ENCODE results near the gene RPL27A.

The RPL27A gene

GRCh38 chr11:8729067-8729466 lies 46.5 kb downstream of the RPL27A start:
- Histone ChIP-seq H3K36me3 (ENCODE audit: control insufficient read depth, insufficient read depth, low read length) (peaks cover 6% of the 10 kb centered on the region), H3K4me3 (ENCODE audit: insufficient read depth, low read depth, low read length) (no peak overlapping the region), H3K9me3 (ENCODE audit: control insufficient read depth, low read length) (no peaks in the 10 kb centered on the region), H3K27ac (ENCODE audit: insufficient read depth, low read depth, low read length, poor library complexity, severe bottlenecking) (peak overlapping the region; percentile 44), H3K27me3 (ENCODE audit: control insufficient read depth, insufficient read depth, low read length, poor library complexity, severe bottlenecking) (no peaks in the 10 kb centered on the region), H3K4me1 (ENCODE audit: control insufficient read depth, insufficient read depth, low read length) (peaks cover 12% of the 10 kb centered on the region)
- 88 to 91% methylated on average over 5 to 6 of the region's 6 CpGs for WGBS, 2 experiments

DNA sequence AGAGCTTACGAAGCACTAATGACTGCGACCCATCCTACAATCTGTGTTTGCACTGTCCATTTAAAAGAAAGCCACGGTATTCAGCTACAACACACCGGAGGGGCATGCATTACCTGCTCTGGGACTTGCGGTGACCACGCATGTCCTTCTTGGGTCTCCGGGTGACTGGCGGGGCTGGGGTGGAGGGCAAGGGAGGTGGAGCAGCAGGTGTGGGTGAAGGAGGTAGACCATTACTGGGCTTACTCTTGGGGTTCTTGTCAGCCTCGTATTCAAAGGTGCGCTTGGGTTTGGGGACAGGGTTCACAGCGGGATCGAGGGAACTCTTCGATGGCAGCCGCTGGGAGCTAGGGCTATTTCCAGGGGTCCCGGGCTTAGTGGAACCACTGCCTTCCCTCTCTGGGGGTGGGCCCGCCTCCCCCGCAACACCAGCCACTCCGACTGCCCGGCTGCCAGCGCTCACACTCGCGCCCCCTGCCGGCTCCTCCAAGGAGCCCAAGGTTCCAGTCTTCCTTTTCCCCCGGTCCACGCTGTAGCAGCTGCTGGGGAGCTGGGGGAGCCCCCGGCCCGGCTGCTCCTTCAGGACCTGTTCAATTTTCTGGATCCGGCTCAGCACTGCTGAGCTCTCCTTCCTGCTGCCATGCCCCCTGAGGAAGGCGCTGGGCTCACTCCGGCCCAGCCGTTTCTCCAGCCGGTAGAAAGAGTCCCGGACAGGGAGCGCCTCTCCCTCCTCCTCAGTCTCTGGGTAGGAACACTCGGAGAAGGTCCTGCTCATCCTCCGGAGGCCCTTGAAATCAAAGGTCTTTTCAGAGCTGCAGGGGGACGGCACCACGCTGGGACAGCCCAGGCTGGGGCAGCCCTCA lies 47.5 kb downstream of the RPL27A start:
- Histone ChIP-seq H3K4me3 (ENCODE audit: insufficient read depth, low read depth, low read length) (no peak overlapping the region), H3K27me3 (ENCODE audit: control insufficient read depth, insufficient read depth, low read length, poor library complexity, severe bottlenecking) (no peaks in the 10 kb centered on the region), H3K27ac (ENCODE audit: insufficient read depth, low read depth, low read length, poor library complexity, severe bottlenecking) (no peak overlapping the region), H3K36me3 (ENCODE audit: control insufficient read depth, insufficient read depth, low read length) (peaks cover 6% of the 10 kb centered on the region), H3K4me1 (ENCODE audit: control insufficient read depth, insufficient read depth, low read length) (peaks cover 3% of the 10 kb centered on the region), H3K9me3 (ENCODE audit: control insufficient read depth, low read length) (no peaks in the 10 kb centered on the region)
- 93% methylated on average over 38 of the region's 38 CpGs for WGBS, 2 experiments

DNA sequence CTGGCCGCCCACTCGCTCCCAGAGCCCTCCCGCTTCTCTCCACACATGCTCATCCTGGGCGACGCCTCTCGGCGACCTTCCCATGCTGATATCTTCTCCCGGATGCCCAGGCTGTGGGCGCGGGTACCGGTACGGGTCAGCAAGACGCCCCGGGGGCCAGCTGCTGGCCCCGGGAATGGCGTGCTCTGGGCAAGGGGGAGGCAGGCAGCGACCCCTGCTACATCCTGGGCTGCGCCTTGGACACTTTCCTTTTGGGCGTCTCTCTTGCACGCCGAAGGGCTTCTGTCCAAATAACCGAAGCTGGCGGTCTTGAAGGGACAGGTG lies 48.1 kb downstream of the RPL27A start:
- H3K9me3 ChIP-seq (ENCODE audit: control insufficient read depth, low read length) = no peaks in the 10 kb centered on the region
- H3K27ac ChIP-seq (ENCODE audit: insufficient read depth, low read depth, low read length, poor library complexity, severe bottlenecking) = no peak overlapping the region
- no peaks in the 10 kb centered on the region for H3K27me3 ChIP-seq (ENCODE audit: control insufficient read depth, insufficient read depth, low read length, poor library complexity, severe bottlenecking)
- H3K36me3 ChIP-seq (ENCODE audit: control insufficient read depth, insufficient read depth, low read length) = peaks cover 6% of the 10 kb centered on the region
- 95 to 96% methylated on average over 23 of the region's 23 CpGs for WGBS, 2 experiments
- no peak overlapping the region for H3K4me3 ChIP-seq (ENCODE audit: insufficient read depth, low read depth, low read length)
- peaks cover 3% of the 10 kb centered on the region for H3K4me1 ChIP-seq (ENCODE audit: control insufficient read depth, insufficient read depth, low read length)

GRCh38 chr11:8731647-8732323 lies 49.2 kb downstream of the RPL27A start:
- no peak overlapping the region for H3K4me3 ChIP-seq (ENCODE audit: insufficient read depth, low read depth, low read length)
- no peaks in the 10 kb centered on the region for H3K36me3 ChIP-seq (ENCODE audit: control insufficient read depth, insufficient read depth, low read length)
- peaks cover 3% of the 10 kb centered on the region for H3K4me1 ChIP-seq (ENCODE audit: control insufficient read depth, insufficient read depth, low read length)
- WGBS, 2 experiments = 93% methylated on average over 3 of the region's 3 CpGs
- H3K27me3 ChIP-seq (ENCODE audit: control insufficient read depth, insufficient read depth, low read length, poor library complexity, severe bottlenecking) = no peaks in the 10 kb centered on the region
- H3K27ac ChIP-seq (ENCODE audit: insufficient read depth, low read depth, low read length, poor library complexity, severe bottlenecking) = no peak overlapping the region
- no peaks in the 10 kb centered on the region for H3K9me3 ChIP-seq (ENCODE audit: control insufficient read depth, low read length)

DNA sequence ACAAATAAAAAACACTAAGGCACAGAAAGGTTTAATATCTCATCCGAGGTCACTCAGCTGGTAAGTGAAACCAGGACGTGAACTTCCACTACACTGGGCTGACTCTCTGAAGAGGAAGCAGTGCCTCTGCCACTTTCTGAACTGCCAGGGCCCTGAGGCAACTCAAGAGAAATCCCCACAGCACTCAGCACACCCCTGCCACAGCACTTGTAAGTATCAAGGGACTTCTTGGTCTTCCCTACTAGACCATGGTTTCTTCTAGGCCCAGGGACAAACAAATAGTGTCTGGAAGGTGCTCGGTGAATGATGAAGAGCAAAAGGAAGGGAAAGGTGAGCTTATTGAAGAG lies 49.7 kb downstream of the RPL27A start:
- Histone ChIP-seq H3K27me3 (ENCODE audit: control insufficient read depth, insufficient read depth, low read length, poor library complexity, severe bottlenecking) (no peaks in the 10 kb centered on the region), H3K36me3 (ENCODE audit: control insufficient read depth, insufficient read depth, low read length) (no peaks in the 10 kb centered on the region), H3K4me3 (ENCODE audit: insufficient read depth, low read depth, low read length) (no peak overlapping the region), H3K4me1 (ENCODE audit: control insufficient read depth, insufficient read depth, low read length) (peaks cover 3% of the 10 kb centered on the region), H3K27ac (ENCODE audit: insufficient read depth, low read depth, low read length, poor library complexity, severe bottlenecking) (no peak overlapping the region), H3K9me3 (ENCODE audit: control insufficient read depth, low read length) (no peaks in the 10 kb centered on the region)
- WGBS, 2 experiments = 96 to 97% methylated on average over 3 of the region's 3 CpGs

DNA sequence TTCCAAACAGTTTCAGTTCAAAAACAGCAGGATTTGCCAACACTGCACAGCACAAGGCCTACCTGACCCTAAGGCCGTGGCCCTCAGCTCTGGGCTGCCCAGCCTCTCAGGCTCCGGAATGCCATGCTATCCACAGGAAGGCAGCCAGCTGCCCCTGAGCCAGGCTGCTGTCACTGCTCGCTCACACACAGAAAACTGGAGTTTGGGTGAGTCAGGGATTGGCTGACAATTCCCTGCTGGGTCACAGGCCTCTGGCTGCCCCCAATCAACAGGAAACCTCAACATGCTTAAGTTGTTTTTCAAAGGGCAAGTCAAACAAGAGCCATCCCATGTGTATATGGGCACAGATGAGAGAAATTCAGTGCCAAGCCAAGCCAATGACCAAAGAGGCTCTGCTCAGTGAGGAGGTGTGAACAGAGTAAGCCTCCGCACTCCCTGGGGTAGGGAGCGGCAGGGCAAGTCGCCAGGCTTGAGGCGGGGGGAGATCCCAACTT lies 50.2 kb downstream of the RPL27A start:
- Histone ChIP-seq H3K27me3 (ENCODE audit: control insufficient read depth, insufficient read depth, low read length, poor library complexity, severe bottlenecking) (no peaks in the 10 kb centered on the region), H3K4me1 (ENCODE audit: control insufficient read depth, insufficient read depth, low read length) (peaks cover 3% of the 10 kb centered on the region), H3K36me3 (ENCODE audit: control insufficient read depth, insufficient read depth, low read length) (no peaks in the 10 kb centered on the region), H3K9me3 (ENCODE audit: control insufficient read depth, low read length) (no peaks in the 10 kb centered on the region), H3K4me3 (ENCODE audit: insufficient read depth, low read depth, low read length) (no peak overlapping the region), H3K27ac (ENCODE audit: insufficient read depth, low read depth, low read length, poor library complexity, severe bottlenecking) (no peak overlapping the region)
- 82 to 87% methylated on average over 7 of the region's 7 CpGs for WGBS, 2 experiments

- H3K27me3 ChIP-seq (ENCODE audit: control insufficient read depth, insufficient read depth, low read length, poor library complexity, severe bottlenecking) = no peaks in the 10 kb centered on the region
- no peaks in the 10 kb centered on the region for H3K9me3 ChIP-seq (ENCODE audit: control insufficient read depth, low read length)
- WGBS, 2 experiments = 89 to 98% methylated on average over 2 of the region's 2 CpGs
- H3K27ac ChIP-seq (ENCODE audit: insufficient read depth, low read depth, low read length, poor library complexity, severe bottlenecking) = no peak overlapping the region
- no peak overlapping the region for H3K4me3 ChIP-seq (ENCODE audit: insufficient read depth, low read depth, low read length)
- no peaks in the 10 kb centered on the region for H3K36me3 ChIP-seq (ENCODE audit: control insufficient read depth, insufficient read depth, low read length)
- peaks cover 3% of the 10 kb centered on the region for H3K4me1 ChIP-seq (ENCODE audit: control insufficient read depth, insufficient read depth, low read length)
These were observed 51.3 kb downstream of the RPL27A start for GRCh38 chr11:8733852-8734251.

DNA sequence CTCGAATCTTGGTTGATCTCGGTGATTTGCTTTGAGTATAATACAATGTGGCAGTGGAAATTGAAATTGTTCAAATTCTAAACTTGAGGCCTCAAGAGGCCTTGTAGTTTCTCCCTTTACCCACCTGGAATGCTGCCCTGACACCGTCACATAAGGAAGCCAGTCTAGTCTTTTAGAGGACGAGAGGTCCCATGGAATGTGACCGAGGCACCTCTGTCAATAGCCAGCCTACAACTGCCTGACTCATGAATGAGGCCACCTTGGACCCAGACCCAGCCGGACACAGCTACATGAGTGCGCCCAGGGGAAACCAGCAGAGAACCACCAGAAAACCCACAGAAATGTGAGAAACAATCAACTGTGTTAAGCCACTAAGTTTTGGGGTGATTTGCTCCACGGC lies 52.5 kb downstream of the RPL27A start:
- Histone ChIP-seq H3K36me3 (ENCODE audit: control insufficient read depth, insufficient read depth, low read length) (no peaks in the 10 kb centered on the region), H3K4me1 (ENCODE audit: control insufficient read depth, insufficient read depth, low read length) (no peaks in the 10 kb centered on the region), H3K4me3 (ENCODE audit: insufficient read depth, low read depth, low read length) (no peak overlapping the region), H3K9me3 (ENCODE audit: control insufficient read depth, low read length) (no peaks in the 10 kb centered on the region), H3K27me3 (ENCODE audit: control insufficient read depth, insufficient read depth, low read length, poor library complexity, severe bottlenecking) (no peaks in the 10 kb centered on the region), H3K27ac (ENCODE audit: insufficient read depth, low read depth, low read length, poor library complexity, severe bottlenecking) (no peak overlapping the region)
- WGBS, 2 experiments = 96% methylated on average over 8 of the region's 8 CpGs

- H3K9me3 ChIP-seq (ENCODE audit: control insufficient read depth, low read length) = no peaks in the 10 kb centered on the region
- no peak overlapping the region for H3K4me3 ChIP-seq (ENCODE audit: insufficient read depth, low read depth, low read length)
- H3K27me3 ChIP-seq (ENCODE audit: control insufficient read depth, insufficient read depth, low read length, poor library complexity, severe bottlenecking) = no peaks in the 10 kb centered on the region
- no peaks in the 10 kb centered on the region for H3K4me1 ChIP-seq (ENCODE audit: control insufficient read depth, insufficient read depth, low read length)
- no peaks in the 10 kb centered on the region for H3K36me3 ChIP-seq (ENCODE audit: control insufficient read depth, insufficient read depth, low read length)
- 95 to 100% methylated on average over 2 of the region's 2 CpGs for WGBS, 2 experiments
- no peak overlapping the region for H3K27ac ChIP-seq (ENCODE audit: insufficient read depth, low read depth, low read length, poor library complexity, severe bottlenecking)
These were observed 56.8 kb downstream of the RPL27A start for GRCh38 chr11:8739309-8739793.
